Measurements from ENCODE around the gene IER5. TPM values are rescaled to one million over a fixed set of nuclear protein-coding genes. Genes with fewer than 3 reads are reported as not detected.
"Not testable (repeated sequence)": the region's sequence is repeated elsewhere in the genome, so short reads cannot be mapped to it uniquely, and the experiment has no call there.

The IER5 gene
- total RNA-seq = 48.3 and 48.6 TPM in 2 replicates

GRCh38 chr1:181088079-181089016, at the start of gene IER5:
TSS of gene IER5 (plus strand) at chr1:181088700. CDS start at chr1:181088903, 203 bp downstream.
- H3K27me3 Mint-ChIP-seq = peaks cover 6% of the 10 kb centered on the region
- H3K27ac Mint-ChIP-seq = peak within 1 kb of the TSS; percentile 98
- H3K4me1 Mint-ChIP-seq = peaks cover 48% of the 10 kb centered on the region
- peak within 1 kb of the TSS; percentile 99 for H3K4me3 Mint-ChIP-seq
- peak; percentile 99 for DNase-seq
- no peaks in the 10 kb centered on the region for H3K9me3 Mint-ChIP-seq
- peaks cover 41% of the 10 kb centered on the region for H3K36me3 Mint-ChIP-seq (ENCODE audit: low read depth)
- intact Hi-C loops (cut with micrococcal nuclease) = loop anchor here (1.0 to 5.0 kb wide), 6 partner anchors 9 to 1206 kb away; partner anchors contain the start of genes ACBD6, STX6 and TOR1AIP1

GRCh38 chr1:181040284-181040865, 48.1 kb upstream of the IER5 start:
- intact Hi-C loops (cut with micrococcal nuclease) = no loop called here
- no peaks in the 10 kb centered on the region for H3K27me3 Mint-ChIP-seq
- peak overlapping the region; percentile 39 for H3K27ac Mint-ChIP-seq
- no peak for DNase-seq
- no peaks in the 10 kb centered on the region for H3K9me3 Mint-ChIP-seq
- peaks cover 73% of the 10 kb centered on the region for H3K4me1 Mint-ChIP-seq
- H3K4me3 Mint-ChIP-seq = no peak overlapping the region
- peaks cover 29% of the 10 kb centered on the region for H3K36me3 Mint-ChIP-seq (ENCODE audit: low read depth)

GRCh38 chr1:181043025-181043888, 45.2 kb upstream of the IER5 start:
- Mint-ChIP-seq H3K36me3 (ENCODE audit: low read depth) (peaks cover 32% of the 10 kb centered on the region), H3K4me1 (peaks cover 46% of the 10 kb centered on the region), H3K27ac (peak overlapping the region; percentile 81), H3K27me3 (no peaks in the 10 kb centered on the region), H3K9me3 (no peaks in the 10 kb centered on the region), H3K4me3 (peak overlapping the region; percentile 18)
- intact Hi-C loops (cut with micrococcal nuclease) = no loop called here
- DNase-seq = peak; percentile 64

- peaks cover 40% of the 10 kb centered on the region for H3K4me1 Mint-ChIP-seq
- intact Hi-C loops (cut with micrococcal nuclease) = loop anchor here (1.0 to 2.0 kb wide), 2 partner anchors 18 to 46 kb away; no protein-coding TSS in a partner anchor
- no peaks in the 10 kb centered on the region for H3K9me3 Mint-ChIP-seq
- DNase-seq = peak; percentile 87
- no peaks in the 10 kb centered on the region for H3K27me3 Mint-ChIP-seq
- H3K4me3 Mint-ChIP-seq = peak overlapping the region; percentile 48
- peaks cover 28% of the 10 kb centered on the region for H3K36me3 Mint-ChIP-seq (ENCODE audit: low read depth)
- peak overlapping the region; percentile 89 for H3K27ac Mint-ChIP-seq
Observed at GRCh38 chr1:181044449-181044966, 44.0 kb upstream of the IER5 start.

GRCh38 chr1:181045946-181046345, 42.6 kb upstream of the IER5 start:
- intact Hi-C loops (cut with micrococcal nuclease) = loop anchor here (2.0 kb wide), 1 partner anchor 17 kb away; no protein-coding TSS in a partner anchor

GRCh38 chr1:181049378-181049777, 39.1 kb upstream of the IER5 start:
- intact Hi-C loops (cut with micrococcal nuclease) = no loop called here
- Mint-ChIP-seq H3K4me1 (peaks cover 10% of the 10 kb centered on the region), H3K27me3 (no peaks in the 10 kb centered on the region), H3K27ac (no peak overlapping the region), H3K4me3 (no peak overlapping the region), H3K36me3 (ENCODE audit: low read depth) (peaks cover 40% of the 10 kb centered on the region), H3K9me3 (no peaks in the 10 kb centered on the region)
- no peak for DNase-seq

More at GRCh38 chr1:181045946-181046345, 42.6 kb upstream of the IER5 start:
- not testable (repeated sequence) for H3K4me3 Mint-ChIP-seq, H3K27me3 Mint-ChIP-seq, DNase-seq, H3K27ac Mint-ChIP-seq, H3K9me3 Mint-ChIP-seq
- Mint-ChIP-seq H3K36me3 (ENCODE audit: low read depth) (peaks cover 27% of the 10 kb centered on the region), H3K4me1 (peaks cover 30% of the 10 kb centered on the region)

- H3K9me3 Mint-ChIP-seq = no peaks in the 10 kb centered on the region
Observed at GRCh38 chr1:181050922-181051321, 37.6 kb upstream of the IER5 start.

GRCh38 chr1:181056560-181056959, 31.9 kb upstream of the IER5 start:
- Mint-ChIP-seq H3K9me3 (peaks cover 5% of the 10 kb centered on the region), H3K27me3 (no peaks in the 10 kb centered on the region), H3K4me3 (no peak overlapping the region), H3K27ac (no peak overlapping the region), H3K4me1 (peaks cover 3% of the 10 kb centered on the region), H3K36me3 (ENCODE audit: low read depth) (peaks cover 51% of the 10 kb centered on the region)
- intact Hi-C loops (cut with micrococcal nuclease) = no loop called here
- DNase-seq = no peak

More at GRCh38 chr1:181050922-181051321, 37.6 kb upstream of the IER5 start:
- intact Hi-C loops (cut with micrococcal nuclease) = no loop called here
- Mint-ChIP-seq H3K27ac (no peak overlapping the region), H3K27me3 (no peaks in the 10 kb centered on the region), H3K4me3 (no peak overlapping the region), H3K4me1 (peaks cover 1% of the 10 kb centered on the region), H3K36me3 (ENCODE audit: low read depth) (peaks cover 42% of the 10 kb centered on the region)
- no peak for DNase-seq

GRCh38 chr1:181057079-181057478, 31.4 kb upstream of the IER5 start:
- Mint-ChIP-seq H3K36me3 (ENCODE audit: low read depth) (peaks cover 50% of the 10 kb centered on the region), H3K27ac (no peak overlapping the region), H3K9me3 (peaks cover 5% of the 10 kb centered on the region), H3K4me1 (peaks cover 7% of the 10 kb centered on the region), H3K4me3 (no peak overlapping the region), H3K27me3 (no peaks in the 10 kb centered on the region)
- DNase-seq = no peak
- intact Hi-C loops (cut with micrococcal nuclease) = no loop called here

- intact Hi-C loops (cut with micrococcal nuclease) = no loop called here
- H3K27me3 Mint-ChIP-seq = no peaks in the 10 kb centered on the region
- no peak overlapping the region for H3K27ac Mint-ChIP-seq
- DNase-seq = no peak
- H3K9me3 Mint-ChIP-seq = peaks cover 5% of the 10 kb centered on the region
- no peak overlapping the region for H3K4me3 Mint-ChIP-seq
- H3K4me1 Mint-ChIP-seq = peaks cover 21% of the 10 kb centered on the region
- peaks cover 42% of the 10 kb centered on the region for H3K36me3 Mint-ChIP-seq (ENCODE audit: low read depth)
Observed at GRCh38 chr1:181059435-181059834, 29.1 kb upstream of the IER5 start.

GRCh38 chr1:181060066-181060465, 28.4 kb upstream of the IER5 start:
- H3K4me1 Mint-ChIP-seq = peaks cover 21% of the 10 kb centered on the region
- DNase-seq = no peak
- no peak overlapping the region for H3K4me3 Mint-ChIP-seq
- H3K27ac Mint-ChIP-seq = no peak overlapping the region
- no peaks in the 10 kb centered on the region for H3K27me3 Mint-ChIP-seq
- intact Hi-C loops (cut with micrococcal nuclease) = no loop called here
- peaks cover 39% of the 10 kb centered on the region for H3K36me3 Mint-ChIP-seq (ENCODE audit: low read depth)
- H3K9me3 Mint-ChIP-seq = peaks cover 5% of the 10 kb centered on the region

- intact Hi-C loops (cut with micrococcal nuclease); H3K27me3 Mint-ChIP-seq; DNase-seq; H3K4me3 Mint-ChIP-seq; H3K27ac Mint-ChIP-seq; H3K9me3 Mint-ChIP-seq: not testable (repeated sequence)
- peaks cover 20% of the 10 kb centered on the region for H3K4me1 Mint-ChIP-seq
- peaks cover 34% of the 10 kb centered on the region for H3K36me3 Mint-ChIP-seq (ENCODE audit: low read depth)
Observed at GRCh38 chr1:181060947-181061346, 27.6 kb upstream of the IER5 start.

- Mint-ChIP-seq H3K4me1 (peaks cover 20% of the 10 kb centered on the region), H3K4me3 (no peak overlapping the region), H3K36me3 (ENCODE audit: low read depth) (peaks cover 33% of the 10 kb centered on the region), H3K27me3 (peaks cover 2% of the 10 kb centered on the region), H3K9me3 (peaks cover 5% of the 10 kb centered on the region), H3K27ac (no peak overlapping the region)
- intact Hi-C loops (cut with micrococcal nuclease) = no loop called here
- no peak for DNase-seq
Observed at GRCh38 chr1:181061487-181061886, 27.0 kb upstream of the IER5 start.

All from activated CD4-positive, alpha-beta T cell treated with anti-CD3 and anti-CD28 coated beads, Interleukin-2, amount 10 ng/mL, durations not matched to agents 24 days and 14 days (primary cell).